ENCODE data around the gene FLNA.
A peak's percentile ranks its signal among the peaks of the same experiment; 100 is the strongest.
"Not testable (repeated sequence)": the region's sequence is repeated elsewhere in the genome, so short reads cannot be mapped to it uniquely, and the experiment has no call there.

FLNA gene, protein sequence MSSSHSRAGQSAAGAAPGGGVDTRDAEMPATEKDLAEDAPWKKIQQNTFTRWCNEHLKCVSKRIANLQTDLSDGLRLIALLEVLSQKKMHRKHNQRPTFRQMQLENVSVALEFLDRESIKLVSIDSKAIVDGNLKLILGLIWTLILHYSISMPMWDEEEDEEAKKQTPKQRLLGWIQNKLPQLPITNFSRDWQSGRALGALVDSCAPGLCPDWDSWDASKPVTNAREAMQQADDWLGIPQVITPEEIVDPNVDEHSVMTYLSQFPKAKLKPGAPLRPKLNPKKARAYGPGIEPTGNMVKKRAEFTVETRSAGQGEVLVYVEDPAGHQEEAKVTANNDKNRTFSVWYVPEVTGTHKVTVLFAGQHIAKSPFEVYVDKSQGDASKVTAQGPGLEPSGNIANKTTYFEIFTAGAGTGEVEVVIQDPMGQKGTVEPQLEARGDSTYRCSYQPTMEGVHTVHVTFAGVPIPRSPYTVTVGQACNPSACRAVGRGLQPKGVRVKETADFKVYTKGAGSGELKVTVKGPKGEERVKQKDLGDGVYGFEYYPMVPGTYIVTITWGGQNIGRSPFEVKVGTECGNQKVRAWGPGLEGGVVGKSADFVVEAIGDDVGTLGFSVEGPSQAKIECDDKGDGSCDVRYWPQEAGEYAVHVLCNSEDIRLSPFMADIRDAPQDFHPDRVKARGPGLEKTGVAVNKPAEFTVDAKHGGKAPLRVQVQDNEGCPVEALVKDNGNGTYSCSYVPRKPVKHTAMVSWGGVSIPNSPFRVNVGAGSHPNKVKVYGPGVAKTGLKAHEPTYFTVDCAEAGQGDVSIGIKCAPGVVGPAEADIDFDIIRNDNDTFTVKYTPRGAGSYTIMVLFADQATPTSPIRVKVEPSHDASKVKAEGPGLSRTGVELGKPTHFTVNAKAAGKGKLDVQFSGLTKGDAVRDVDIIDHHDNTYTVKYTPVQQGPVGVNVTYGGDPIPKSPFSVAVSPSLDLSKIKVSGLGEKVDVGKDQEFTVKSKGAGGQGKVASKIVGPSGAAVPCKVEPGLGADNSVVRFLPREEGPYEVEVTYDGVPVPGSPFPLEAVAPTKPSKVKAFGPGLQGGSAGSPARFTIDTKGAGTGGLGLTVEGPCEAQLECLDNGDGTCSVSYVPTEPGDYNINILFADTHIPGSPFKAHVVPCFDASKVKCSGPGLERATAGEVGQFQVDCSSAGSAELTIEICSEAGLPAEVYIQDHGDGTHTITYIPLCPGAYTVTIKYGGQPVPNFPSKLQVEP (N-terminal part only)

DNA sequence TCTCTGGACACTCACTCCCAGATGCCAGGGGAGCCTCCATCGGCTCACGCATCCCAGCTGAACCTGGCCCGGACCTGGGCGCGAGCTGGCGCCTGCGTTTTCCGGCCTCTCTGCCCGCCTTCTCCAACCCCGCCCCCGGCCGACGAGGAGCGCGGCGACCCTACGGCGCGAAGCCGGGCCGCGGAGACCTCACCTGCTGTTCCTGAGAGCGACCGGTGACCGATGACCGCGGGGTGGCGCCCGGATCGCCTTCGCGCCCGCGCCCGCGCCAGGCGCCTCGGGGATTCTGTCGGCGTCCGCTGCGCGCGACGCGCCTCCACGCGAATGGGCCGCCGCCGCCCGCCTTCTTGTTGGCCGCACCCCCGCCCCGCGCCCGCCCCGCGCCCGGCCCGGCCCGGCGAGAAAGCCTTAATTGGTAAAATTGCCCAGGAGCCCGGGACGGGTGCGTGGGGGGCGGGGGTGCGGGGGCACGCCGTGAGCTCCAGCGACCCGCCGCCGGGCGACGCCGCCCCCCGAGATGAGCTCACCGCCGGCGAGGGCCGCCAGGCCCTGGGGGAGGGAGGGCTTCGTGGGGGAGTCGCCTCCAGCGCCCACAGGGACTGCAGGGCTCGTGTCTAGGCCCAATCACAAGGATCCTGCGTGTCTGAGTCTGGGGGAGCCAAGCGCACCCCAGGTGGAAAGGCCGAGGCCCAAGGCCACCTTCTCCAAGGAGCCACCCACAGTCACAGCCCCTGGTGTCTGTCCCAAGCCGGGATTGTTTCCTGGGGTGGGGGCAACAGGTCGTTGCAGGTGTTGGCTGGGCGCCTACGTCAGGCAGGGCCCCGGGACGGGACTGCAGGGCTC is at the start of gene FLNA:
Gene FLNA, minus strand, starts transcription at position 322 of the 843 bp plus-strand sequence. CDS start 3,389 bp downstream, outside the sequence.
- no peak for DNase-seq

DNA sequence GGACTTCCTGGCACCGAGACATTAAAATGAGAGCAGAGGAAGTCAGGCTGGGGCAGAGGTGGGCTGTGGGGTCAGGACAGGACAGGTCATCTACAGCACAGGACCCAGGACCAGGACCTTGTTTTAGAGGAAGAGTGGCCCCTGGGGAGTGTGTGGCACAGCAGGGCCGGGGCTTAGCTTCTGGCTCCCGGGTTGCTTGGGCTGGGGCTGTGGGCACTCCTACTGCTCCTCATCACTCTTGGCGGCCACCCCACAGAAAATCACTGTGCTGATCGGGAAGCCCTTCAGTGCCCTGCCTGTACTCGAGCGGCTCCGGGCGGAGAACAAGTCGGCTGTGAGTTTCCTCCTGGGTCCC is 45.9 kb upstream of the FLNA start:
- no peak for DNase-seq

DNA sequence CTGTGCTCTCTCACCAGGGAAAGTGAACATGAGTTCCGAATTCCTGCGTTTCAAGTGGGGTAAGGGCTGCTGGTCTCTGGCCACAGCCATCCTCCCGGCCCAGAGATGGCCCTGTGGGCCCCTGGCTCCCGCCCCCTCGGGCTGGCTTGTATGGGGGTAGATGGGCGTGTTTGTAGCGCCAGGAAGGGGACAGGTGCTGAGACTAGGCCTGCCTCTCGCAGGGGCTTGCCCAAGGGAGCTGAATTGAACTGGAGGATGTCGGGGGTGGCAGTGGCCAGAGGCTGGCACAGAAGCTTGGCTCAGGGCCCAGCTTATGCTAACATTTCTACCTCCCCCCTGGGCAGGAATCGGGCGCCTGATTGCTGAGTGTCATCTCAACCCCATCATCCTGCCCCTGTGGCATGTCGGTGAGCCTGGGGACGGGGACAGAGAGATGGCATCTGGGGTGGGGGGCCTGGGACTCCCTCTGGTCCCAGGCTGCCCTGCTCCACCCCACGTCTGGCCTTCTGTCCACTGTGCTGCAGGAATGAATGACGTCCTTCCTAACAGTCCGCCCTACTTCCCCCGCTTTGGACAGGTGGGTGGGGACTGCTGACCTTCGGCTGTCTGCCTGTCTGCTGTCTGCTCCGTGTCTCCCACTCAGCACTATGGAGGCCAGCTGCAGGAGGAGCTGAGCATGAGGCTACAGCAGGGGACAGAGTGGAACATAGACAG is 45.4 kb upstream of the FLNA start:
- DNase-seq: no peak

DNA sequence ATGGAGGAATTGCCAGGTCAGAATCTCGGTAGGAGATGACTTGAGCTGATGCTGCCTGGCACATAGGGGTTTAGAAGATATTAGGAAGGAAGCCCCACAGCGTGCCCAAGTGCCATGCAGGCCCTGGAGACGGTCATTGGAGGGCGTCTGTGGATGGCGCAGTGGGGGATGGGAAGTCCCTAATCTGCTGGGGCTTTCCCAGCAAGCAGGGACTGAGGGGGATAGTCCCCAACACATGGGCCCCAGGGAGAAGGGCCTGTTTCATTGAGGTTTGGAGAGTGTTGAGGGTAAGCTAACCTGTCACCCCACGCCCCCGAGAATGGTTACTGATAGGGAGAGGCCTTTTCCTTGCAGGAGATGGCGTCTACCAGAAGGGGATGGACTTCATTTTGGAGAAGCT is 44.8 kb upstream of the FLNA start:
- no peak for DNase-seq

DNA sequence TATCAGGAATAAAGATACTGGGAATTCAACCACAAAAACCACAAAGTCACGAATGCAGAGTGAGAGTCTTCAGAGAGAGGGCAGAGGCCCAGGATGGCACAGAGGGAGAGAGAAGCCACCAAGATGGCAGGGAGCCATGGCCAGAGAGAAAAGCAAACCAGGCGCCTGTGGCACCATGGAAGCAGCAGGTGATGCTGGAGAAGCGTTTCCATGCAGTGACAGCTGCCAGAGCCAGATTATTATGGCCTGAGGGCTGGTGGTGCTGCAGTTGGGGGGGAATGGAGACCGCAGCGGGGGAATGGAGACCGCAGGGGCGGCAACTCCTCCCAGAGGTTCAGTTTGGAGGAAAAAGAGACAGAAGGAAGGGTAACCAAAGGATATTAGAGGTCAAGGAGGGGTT is 42.7 kb upstream of the FLNA start:
- DNase-seq: no peak

DNA sequence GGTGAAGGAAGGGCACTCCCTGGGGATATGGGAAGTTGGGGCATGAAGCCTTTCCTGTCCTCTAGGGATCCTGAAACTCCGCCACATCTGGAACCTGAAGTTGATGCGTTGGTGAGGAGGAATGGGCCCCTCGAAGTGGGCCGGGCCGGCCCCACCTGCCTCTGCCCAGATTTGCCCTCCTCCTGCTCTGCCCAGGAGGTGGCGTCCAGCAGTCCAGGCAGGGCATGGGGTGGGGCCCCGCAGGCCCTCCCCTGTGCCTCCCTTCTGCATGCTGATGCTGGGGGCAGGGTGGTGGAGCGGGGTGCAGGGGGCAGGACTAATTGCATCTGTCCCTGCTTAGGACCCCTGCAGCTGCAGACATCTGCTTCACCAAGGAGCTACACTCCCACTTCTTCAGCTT is 38.7 kb upstream of the FLNA start:
- DNase-seq: no peak

DNA sequence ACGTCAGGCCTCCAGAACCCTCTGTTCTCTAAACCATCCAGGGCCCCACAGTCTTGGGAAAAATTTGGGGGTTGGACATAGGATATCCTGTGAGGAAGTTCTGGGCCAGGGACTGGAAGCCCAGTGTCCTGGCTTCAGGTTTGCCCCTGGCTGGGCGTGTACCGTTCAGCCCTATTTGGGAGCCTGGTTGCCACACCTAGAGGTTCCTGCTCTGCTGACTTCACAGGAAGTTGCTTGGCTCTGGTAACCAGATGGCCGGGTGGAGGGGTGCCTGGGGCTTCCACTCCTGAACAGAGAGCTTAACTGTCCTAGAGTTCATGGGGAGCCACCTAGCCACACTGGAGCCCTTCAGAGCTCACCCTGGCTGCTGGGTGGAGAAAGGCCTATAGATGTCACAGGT is 38.0 kb upstream of the FLNA start:
- no peak for DNase-seq

DNA sequence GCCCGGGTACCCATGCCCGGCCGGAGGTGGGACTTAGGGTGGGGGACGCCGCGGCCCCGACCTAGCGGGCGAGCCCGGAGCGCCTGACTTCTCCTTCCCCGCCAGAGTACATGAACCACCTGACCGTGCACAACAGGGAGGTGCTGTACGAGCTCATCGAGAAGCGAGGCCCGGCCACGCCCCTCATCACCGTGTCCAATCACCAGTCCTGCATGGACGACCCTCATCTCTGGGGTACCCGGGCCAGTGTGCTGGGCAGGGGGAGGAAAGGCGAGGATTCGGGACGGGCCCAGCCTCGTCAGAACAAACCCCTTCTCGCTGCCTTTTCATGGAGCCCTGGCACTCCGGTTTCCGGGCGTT is 37.5 kb upstream of the FLNA start:
- peak; percentile 20 for DNase-seq

DNA sequence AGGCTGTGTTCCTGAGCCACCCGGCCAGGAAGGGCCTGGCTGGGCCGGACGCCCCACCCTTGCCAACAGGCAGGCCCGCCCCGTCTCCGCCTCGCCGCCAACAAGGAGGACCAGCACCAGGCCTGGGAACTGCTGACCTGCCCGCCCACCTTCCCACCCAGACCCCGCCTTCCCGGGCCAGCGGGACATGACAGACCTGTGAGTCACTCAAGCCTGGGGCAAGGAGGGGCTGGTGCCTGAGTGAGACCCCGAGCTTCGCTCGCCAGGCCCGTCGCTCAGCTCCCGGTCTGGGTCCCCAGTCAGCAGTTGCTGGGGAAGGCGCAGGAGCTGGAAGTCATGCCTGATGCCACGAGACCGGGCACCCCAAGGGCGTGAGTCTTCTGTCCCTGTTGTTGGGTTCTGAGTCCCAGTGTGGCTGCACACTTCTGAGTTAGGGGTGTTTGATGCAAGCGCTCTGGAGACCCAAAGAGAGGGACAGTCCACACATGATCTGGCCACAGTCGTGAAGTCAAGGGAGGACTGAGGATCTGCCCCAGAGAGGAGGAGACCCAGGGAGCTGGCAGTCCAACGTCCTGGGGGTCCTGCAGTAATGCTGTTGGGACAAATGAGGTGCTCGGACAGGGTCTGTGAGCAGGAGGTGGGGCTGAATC is 34.9 kb upstream of the FLNA start, which contains the start of gene DNASE1L1:
Gene DNASE1L1, minus strand, starts transcription at position 33 of the 650 bp plus-strand sequence. CDS start 3,686 bp downstream, outside the sequence.
- DNase-seq: no peak

DNA sequence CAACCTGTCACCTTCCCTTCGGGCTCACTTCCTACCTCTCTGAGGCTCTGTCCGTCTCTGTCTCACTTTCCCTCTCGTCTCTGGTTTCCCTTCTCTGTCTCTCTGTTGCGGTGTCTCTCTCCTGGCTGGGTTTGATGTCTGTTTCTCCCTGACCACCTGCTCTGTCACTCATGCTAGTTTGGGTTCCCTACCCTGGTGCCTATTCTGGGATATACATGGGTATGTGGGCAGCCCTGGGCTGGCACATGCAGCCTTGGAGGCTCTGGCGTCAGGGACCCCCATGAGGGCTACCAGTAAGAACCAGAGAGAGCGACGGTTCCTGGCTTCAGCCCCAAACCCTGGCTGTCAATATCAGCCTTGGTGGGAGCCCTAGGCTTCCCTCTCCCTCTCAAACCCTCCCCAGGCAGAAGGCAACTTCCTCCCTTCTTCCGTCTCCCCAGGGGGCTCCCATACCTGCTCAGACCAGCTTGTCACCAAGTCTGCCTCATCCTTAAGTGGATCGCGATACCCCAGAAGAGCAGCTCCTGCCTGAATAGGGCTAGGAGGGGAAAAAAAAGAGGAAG is 34.3 kb upstream of the FLNA start:
- DNase-seq: no peak

DNA sequence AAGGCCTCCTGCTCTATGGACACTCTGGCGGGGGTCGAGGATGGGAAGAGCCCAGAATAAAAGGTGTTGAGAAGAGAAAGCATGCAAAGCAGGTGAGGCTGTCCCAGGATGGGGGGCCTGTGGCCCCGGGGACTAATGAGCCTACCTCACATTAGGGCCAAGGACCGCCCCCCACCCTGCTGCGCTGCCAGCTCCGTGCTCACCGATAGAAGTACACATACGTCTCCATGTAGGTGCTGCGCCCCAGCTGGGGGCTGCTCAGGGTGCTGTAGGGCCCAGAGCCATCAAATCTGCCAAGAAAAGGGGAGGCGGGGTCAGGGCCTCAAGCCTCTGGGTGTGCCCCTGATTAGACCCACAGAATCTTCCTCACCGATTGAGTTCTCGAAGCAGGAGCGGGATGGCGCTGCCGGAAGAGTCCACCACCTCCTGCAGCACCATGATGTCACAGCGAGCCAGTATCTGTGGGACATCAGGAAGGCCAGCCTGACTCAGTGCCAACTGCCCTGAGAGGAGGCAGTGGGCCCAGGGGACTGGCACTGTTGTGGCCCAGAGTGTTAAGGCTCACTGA is 30.3 kb upstream of the FLNA start:
- DNase-seq: no peak

DNA sequence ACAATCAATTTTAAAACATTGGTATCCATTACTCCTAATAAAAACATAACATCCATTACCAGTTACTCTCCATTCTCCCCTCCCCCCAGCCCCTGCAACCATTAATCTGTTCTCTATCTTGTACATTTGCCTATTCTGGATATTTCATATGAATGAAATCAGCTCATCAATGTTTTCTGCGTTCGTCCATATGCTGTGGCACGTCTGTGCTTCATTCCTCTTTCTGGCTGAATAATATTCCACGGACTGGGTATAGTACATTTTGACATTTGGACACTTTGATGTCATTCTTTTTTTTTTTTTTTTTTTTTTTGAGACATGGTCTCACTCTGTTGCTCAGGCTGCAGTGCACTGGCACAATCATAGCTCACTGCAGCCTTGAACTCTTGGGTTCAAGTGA is 29.4 kb upstream of the FLNA start:
- DNase-seq: no peak

DNA sequence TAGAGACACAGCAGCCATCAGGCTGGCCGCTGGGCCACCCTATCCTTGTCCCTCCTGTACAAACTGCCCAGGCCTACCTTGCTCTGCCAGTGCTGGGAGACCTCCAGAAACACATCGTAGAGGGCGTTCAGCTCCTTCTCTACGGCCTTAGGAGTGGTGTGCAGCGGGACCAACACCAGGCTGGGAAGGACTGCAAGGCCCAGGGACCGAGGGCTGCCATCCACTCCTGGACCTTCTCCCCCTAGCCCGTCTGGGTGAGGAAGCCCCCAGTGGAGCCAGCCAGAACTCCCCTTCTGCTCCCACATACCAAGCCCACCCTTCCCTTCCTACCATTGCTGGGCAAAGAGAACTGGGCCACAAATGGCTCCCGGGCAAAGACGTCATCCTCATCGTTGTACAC is 28.8 kb upstream of the FLNA start:
- no peak for DNase-seq

DNA sequence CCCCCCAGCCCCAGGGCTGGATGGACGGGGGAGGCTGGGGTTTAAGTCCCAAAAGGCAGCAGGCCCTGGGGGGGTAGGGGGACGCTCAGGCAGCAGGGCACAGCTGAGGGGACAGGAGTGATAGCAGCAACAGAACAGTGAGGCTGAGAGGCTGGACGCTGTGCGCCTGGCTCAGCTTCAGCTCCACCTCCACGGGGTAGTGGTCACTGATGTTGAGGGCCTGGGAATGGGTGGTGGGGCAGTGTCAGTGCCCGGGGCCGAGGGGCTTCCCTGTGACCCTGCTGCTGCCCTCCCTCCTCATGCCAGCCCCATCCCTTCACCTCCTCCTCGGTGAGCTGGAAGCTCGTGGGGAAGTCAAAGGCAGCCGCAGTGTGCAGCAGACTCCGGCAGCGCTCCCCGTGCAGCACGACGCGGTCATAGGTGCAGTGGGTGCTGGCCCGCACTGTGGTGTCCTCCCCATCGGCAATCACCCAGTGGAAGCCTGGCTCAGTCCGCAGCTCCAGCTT is 28.2 kb upstream of the FLNA start:
- DNase-seq: no peak

DNA sequence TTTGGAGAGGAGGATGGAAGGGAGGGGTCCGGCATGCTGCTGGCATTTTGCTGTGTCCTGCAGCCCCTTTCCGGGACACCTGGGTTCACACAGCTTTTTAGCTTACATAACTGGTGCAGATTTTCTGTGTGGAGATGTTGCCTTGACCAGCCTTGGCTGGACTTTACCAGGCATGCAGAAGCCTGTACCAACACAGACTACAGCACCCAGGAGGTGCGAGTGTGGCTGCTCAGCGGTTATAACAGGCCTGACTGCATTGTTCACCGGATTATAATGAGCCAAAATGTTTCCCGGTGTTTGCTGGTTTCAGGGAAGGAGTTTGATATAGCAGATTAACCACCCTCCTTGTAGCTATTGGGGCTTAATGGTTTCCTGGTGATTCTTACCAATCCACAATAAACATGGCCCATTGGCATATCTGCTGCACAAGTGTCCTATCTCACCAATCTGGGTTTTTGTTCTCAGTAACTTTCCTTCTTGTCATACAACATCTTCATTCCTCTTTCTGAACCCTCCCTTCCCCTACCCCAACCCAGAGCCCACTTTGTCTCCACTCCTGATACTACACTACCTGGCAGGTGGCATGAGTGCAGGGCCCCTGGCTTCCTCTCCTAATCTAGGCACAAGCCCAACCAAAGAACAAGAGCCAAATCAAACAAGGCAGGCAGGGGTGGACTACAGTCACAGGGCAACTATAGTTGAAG is 27.6 kb upstream of the FLNA start:
- no peak for DNase-seq

DNA sequence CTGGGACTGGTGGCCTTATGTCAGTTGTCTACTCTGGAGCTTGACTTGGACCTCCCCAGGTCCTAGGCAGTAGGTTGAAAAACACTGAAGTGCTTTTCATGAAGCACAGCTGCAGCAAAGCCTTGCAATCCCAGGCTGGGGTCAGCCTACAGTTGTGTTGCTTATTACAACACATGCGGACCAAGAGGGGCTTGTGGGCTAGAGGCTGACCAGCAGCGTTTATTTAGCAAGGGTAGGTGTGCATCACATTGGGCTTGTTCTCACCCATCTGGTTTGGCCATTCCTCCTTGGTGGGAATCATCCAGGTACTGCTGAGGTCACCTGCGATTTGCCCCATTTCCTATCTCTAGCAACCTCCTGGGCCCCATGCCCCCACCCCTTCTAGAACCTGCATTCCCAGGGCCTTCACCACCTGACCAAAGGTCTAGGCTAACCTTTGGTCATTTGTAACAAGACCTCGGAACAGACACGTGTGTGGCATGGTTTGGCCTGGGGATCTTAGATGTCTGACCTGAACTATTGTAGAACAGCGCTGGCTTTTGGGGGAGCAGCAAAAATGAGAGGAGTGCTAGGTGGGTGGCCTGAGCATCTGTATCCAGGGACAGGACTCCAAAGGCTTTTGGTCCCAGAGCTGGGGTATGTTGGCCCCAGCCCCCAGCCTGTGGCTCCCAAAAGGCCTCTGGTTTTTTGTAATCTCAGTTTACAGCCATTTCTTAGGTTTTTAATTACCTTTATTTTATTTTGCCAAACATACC is 26.8 kb upstream of the FLNA start:
- no peak for DNase-seq

DNA sequence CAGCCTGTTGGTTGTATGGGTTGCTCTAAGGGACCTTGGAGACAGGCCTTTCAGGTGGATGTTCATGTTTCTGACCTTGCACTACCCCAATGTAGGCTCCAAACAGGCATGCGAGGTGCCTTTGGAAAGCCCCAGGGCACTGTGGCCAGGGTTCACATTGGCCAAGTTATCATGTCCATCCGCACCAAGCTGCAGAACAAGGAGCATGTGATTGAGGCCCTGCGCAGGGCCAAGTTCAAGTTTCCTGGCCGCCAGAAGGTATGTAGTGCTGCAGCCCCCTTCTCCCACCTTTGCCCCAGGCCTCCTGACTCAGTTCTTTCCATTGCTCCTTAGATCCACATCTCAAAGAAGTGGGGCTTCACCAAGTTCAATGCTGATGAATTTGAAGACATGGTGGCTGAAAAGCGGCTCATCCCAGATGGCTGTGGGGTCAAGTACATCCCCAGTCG is 26.0 kb upstream of the FLNA start:
- not testable (repeated sequence) for DNase-seq

DNA sequence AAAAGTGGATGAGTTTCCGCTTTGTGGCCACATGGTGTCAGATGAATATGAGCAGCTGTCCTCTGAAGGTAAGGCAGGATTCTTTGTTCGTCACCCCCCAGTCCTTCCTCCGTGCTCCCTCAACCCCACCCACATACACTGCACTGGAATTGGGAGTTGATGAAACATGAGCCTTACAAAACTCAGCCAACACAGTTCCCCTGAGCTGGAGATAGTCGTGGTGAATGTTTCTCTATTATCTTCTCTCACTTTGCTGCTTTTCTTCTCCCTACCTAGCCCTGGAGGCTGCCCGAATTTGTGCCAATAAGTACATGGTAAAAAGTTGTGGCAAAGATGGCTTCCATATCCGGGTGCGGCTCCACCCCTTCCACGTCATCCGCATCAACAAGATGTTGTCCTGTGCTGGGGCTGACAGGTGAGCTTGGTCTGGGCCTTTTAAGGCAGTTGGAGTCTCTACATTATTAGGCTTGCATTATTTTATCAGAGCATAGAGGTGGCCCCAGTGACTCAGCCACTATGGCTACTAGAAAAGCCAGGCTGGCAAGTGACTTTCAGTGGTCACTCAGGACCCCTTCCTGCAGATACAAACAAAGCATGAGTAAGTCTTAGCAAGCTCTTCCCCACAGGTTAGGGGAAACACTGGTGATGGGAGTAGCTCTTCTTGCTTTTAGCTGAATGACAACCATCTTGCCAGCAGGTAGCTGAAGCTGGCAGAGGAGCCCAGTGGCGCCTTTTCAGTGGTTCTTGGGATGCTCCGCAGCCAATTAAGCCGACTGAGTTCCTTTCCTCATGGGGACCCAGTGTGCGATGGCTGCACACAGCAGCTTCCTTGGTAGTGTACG is 25.3 kb upstream of the FLNA start:
- DNase-seq: no peak

Measured in NCI-H748 treated with DMSO at 0.1 percent for 48 hours (cell line).